ENCODE data around the gene COPE. TPM values are rescaled to one million over a fixed set of nuclear protein-coding genes. Genes with fewer than 3 reads are reported as not detected.
A peak's percentile ranks its signal among the peaks of the same experiment; 100 is the strongest.

COPE gene
- total and polyA plus RNA-seq, 2 of the 4 experiments (the other 2 are of a cell fraction): 347 to 461 TPM

GRCh38 chr19:18886972-18887371 is 32.2 kb downstream of the COPE start:
- no peak overlapping the region for H4K5ac ChIP-seq (ENCODE audit: low read depth, low read length)
- H3K4me1 ChIP-seq (ENCODE audit: control insufficient read depth, insufficient read depth, low read length): no peaks in the 10 kb centered on the region
- no peak overlapping the region for H3K4ac ChIP-seq (ENCODE audit: low read depth, low read length)
- no peak overlapping the region for H3K56ac ChIP-seq (ENCODE audit: extremely low read depth, insufficient read depth, low read length)
- no peak for DNase-seq
- H3K9me3 ChIP-seq (ENCODE audit: control insufficient read depth, insufficient read depth, low read length): no peaks in the 10 kb centered on the region
- H2BK15ac ChIP-seq (ENCODE audit: low read depth, low read length): no peak overlapping the region
- dilution Hi-C loops (cut with HindIII; ENCODE audit: low sequenced_read_pairs, unreplicated experiment): no loop called here
- H3K36me3 ChIP-seq (ENCODE audit: control insufficient read depth, insufficient read depth, low read length): no peaks in the 10 kb centered on the region; the same call in 1 of the 2 replicates
- WGBS, 2 experiments (ENCODE audit: extremely low coverage in 2 of 2, insufficient read length in 1 of 2): no CpG with 5 or more reads among the region's 4 CpGs
- TF ChIP-seq BHLHE40 (IDR thresholded peaks at IDR 0.05; ENCODE audit: low read depth, low read length) (no peak), RAD21 (IDR thresholded peaks at IDR 0.05; ENCODE audit: low read length) (no peak), MXI1 (IDR thresholded peaks at IDR 0.05; ENCODE audit: borderline replicate concordance, low read depth, low read length) (no peak), RCOR1 (IDR thresholded peaks at IDR 0.05; ENCODE audit: insufficient replicate concordance, low read length) (no peak), USF2 (IDR thresholded peaks at IDR 0.05; ENCODE audit: low read depth, low read length) (no peak), ELK1 (IDR thresholded peaks at IDR 0.05; ENCODE audit: borderline replicate concordance, low read depth, low read length) (no peak), RFX5 (IDR thresholded peaks at IDR 0.05; ENCODE audit: low read depth, low read length) (no peak), NFE2L2 (IDR thresholded peaks at IDR 0.05; ENCODE audit: low read depth, low read length) (no peak), FOS (IDR thresholded peaks at IDR 0.05; ENCODE audit: low read depth, low read length) (no peak), SMC3 (IDR thresholded peaks at IDR 0.05; ENCODE audit: low read depth, low read length) (no peak), POLR2A (IDR thresholded peaks at IDR 0.05; ENCODE audit: low read depth, low read length) (no peak), CTCF (conservative IDR thresholded peaks at IDR 0.05; ENCODE audit: low read depth, low read length) (no peak), MAFK (IDR thresholded peaks at IDR 0.05; ENCODE audit: low read depth, low read length) (no peak), MAZ (IDR thresholded peaks at IDR 0.05; ENCODE audit: borderline replicate concordance, low read depth, low read length) (no peak)
- H3K4me2 ChIP-seq (ENCODE audit: low read depth, low read length): no peak overlapping the region
- no peak overlapping the region for H2AK9ac ChIP-seq (replicated peaks; ENCODE audit: low read depth, low read length, poor library complexity)
- no peak overlapping the region for H3K14ac ChIP-seq (replicated peaks; ENCODE audit: low read depth, low read length)
- H3K79me1 ChIP-seq (ENCODE audit: low read depth in 1 of 2, low read length in 2 of 2): no peaks in the 10 kb centered on the region
- H3K23ac ChIP-seq (ENCODE audit: low read depth, low read length): no peak overlapping the region
- ChIA-PET CTCF (no interaction called here), POLR2A (ENCODE audit: unreplicated experiment) (no interaction called here)
- no peak overlapping the region for H2BK20ac ChIP-seq (ENCODE audit: low read depth, low read length)
- H3K27me3 ChIP-seq (ENCODE audit: control insufficient read depth, insufficient read depth, low read length): no peaks in the 10 kb centered on the region
- H2AK5ac ChIP-seq (ENCODE audit: low read depth, low read length): no peak overlapping the region
- H3K9me1 ChIP-seq (ENCODE audit: insufficient read depth, low read length): no peaks in the 10 kb centered on the region
- H3K27ac ChIP-seq (ENCODE audit: insufficient read depth, low read length): no peak overlapping the region
- no peak overlapping the region for H3K9ac ChIP-seq (ENCODE audit: low read depth, low read length)
- no peak for ATAC-seq (ENCODE audit: low read depth)
- no peak overlapping the region for H3K4me3 ChIP-seq (ENCODE audit: insufficient read depth, low read depth, low read length)
- H3K18ac ChIP-seq (ENCODE audit: low read depth, low read length): no peak overlapping the region
- H4K8ac ChIP-seq (ENCODE audit: low read depth in 2 of 2, low read length in 2 of 2): no peak overlapping the region
- H2BK120ac ChIP-seq (ENCODE audit: low read depth, low read length): no peak overlapping the region
- in situ Hi-C loops (cut with MboI; ENCODE audit: low sequenced_read_pairs): no loop called here
- no peak overlapping the region for H2BK5ac ChIP-seq (ENCODE audit: low read depth, low read length, poor library complexity, severe bottlenecking)
- no peak overlapping the region for H4K91ac ChIP-seq (ENCODE audit: insufficient read depth, low read depth, low read length)
- H4K20me1 ChIP-seq (ENCODE audit: insufficient read depth, low read length): no peaks in the 10 kb centered on the region
- intact Hi-C loops (cut with micrococcal nuclease): no loop called here
- peak overlapping the region; percentile 51 for H2AFZ ChIP-seq (replicated peaks; ENCODE audit: low read length, poor library complexity)
- no TSS peak for BruUV-seq (replicated peaks)
